Thymus (tissue), 14 donors: ENCODE results near the gene SIKE1. TPM values are rescaled to one million over a fixed set of nuclear protein-coding genes. Genes with fewer than 3 reads are reported as not detected.
"Not testable (repeated sequence)": the region's sequence is repeated elsewhere in the genome, so short reads cannot be mapped to it uniquely, and the experiment has no call there.

ENCODE experiments used
- DNase-seq, 9 donors: peaks; one replicate each; pipeline ENCODE4 v3.0.0-alpha.2; 2013; ENCODE audit warnings: low spot score in 9 of 9, low read depth in 6 of 9, missing footprints in 1 of 9
- H3K27ac ChIP-seq, 2 donors: one replicate each; pipeline ENCODE4 v1.5.1; 2013; ENCODE audit warnings: control low read depth in 1 of 2, low read depth in 1 of 2, low read length in 1 of 2, mild to moderate bottlenecking in 1 of 2, moderate library complexity in 1 of 2
- H3K27me3 ChIP-seq, 2 donors: one replicate each; pipeline ENCODE4 v1.5.1; 2013; ENCODE audit warnings: low read length in 1 of 2; ENCODE audit not compliant: control insufficient read depth in 2 of 2, insufficient read depth in 1 of 2
- H3K36me3 ChIP-seq, 2 donors: one replicate each; pipeline ENCODE4 v1.5.1; 2013; ENCODE audit warnings: low read length in 1 of 2, mild to moderate bottlenecking in 1 of 2, moderate library complexity in 1 of 2; ENCODE audit not compliant: control insufficient read depth in 2 of 2, insufficient read depth in 2 of 2
- H3K4me1 ChIP-seq, 2 donors: one replicate each; pipeline ENCODE4 v1.5.1; 2013; ENCODE audit warnings: low read length in 2 of 2; ENCODE audit not compliant: control insufficient read depth in 2 of 2, insufficient read depth in 2 of 2
- H3K4me3 ChIP-seq, 2 donors: one replicate each; pipeline ENCODE4 v1.5.1; 2013; ENCODE audit warnings: low read length in 2 of 2, control low read depth in 1 of 2, mild to moderate bottlenecking in 1 of 2
- H3K9me3 ChIP-seq, 2 donors: one replicate each; pipeline ENCODE4 v1.5.1; 2013; ENCODE audit warnings: low read length in 1 of 2, mild to moderate bottlenecking in 1 of 2; ENCODE audit not compliant: control insufficient read depth in 2 of 2, insufficient read depth in 1 of 2
- WGBS: extraction: QIAGEN DNeasy Blood & Tissue Kit; methylation state at CpG from one replicate; pipeline ENCODE4 v1.1.7; 2013; 5-methylcytosine and 5-hydroxymethylcytosine counted together
- long read RNA-seq, 10 donors: transcript quantifications; one replicate each; lab custom pipeline, GENCODE V29; 2026
- polyA plus RNA-seq: library from polyadenylated mRNA; stranded (reverse); fragments of 200-250 nt; gene quantifications from one replicate; pipeline ENCODE4 v1.2.3, GENCODE V29; 2013
- total RNA-seq: library from RNA; stranded (reverse); fragments of 120-200 nt; gene quantifications from one replicate; pipeline ENCODE4 v1.2.4, GENCODE V29; 2013
- donor health status: healthy.

SIKE1 gene
- total RNA-seq, result 45.6 TPM
- 26.6 TPM for polyA plus RNA-seq
- long read RNA-seq, donor 1, full-length matches to known transcripts, result 3 of 3 reads
- long read RNA-seq, donor 1, partial matches to known transcripts, result 0 of 3 reads
- long read RNA-seq, donor 1, other reads (novel, unspliced or antisense), result 0 of 3 reads
- long read RNA-seq, donor 2, full-length matches to known transcripts, result 21 of 21 reads
- long read RNA-seq, donor 2, partial matches to known transcripts, result 0 of 21 reads
- long read RNA-seq, donor 2, other reads (novel, unspliced or antisense), result 0 of 21 reads
- long read RNA-seq, donor 3, full-length matches to known transcripts, result 13 of 13 reads
- long read RNA-seq, donor 3, partial matches to known transcripts, result 0 of 13 reads
- long read RNA-seq, donor 3, other reads (novel, unspliced or antisense), result 0 of 13 reads
- long read RNA-seq, donor 4, partial matches to known transcripts, result 0 of 5 reads
- long read RNA-seq, donor 4, other reads (novel, unspliced or antisense), result 0 of 5 reads
- long read RNA-seq, donor 5, full-length matches to known transcripts, result 26 of 26 reads
- long read RNA-seq, donor 5, partial matches to known transcripts, result 0 of 26 reads
- long read RNA-seq, donor 5, other reads (novel, unspliced or antisense), result 0 of 26 reads
- long read RNA-seq, donor 6, full-length matches to known transcripts, result 11 of 11 reads
- long read RNA-seq, donor 6, partial matches to known transcripts, result 0 of 11 reads
- long read RNA-seq, donor 6, other reads (novel, unspliced or antisense), result 0 of 11 reads
- long read RNA-seq, donor 7, full-length matches to known transcripts, result 15 of 15 reads
- long read RNA-seq, donor 7, partial matches to known transcripts, result 0 of 15 reads
- long read RNA-seq, donor 7, other reads (novel, unspliced or antisense), result 0 of 15 reads
- long read RNA-seq, donor 8, full-length matches to known transcripts, result 8 of 8 reads
- long read RNA-seq, donor 8, partial matches to known transcripts, result 0 of 8 reads
- long read RNA-seq, donor 8, other reads (novel, unspliced or antisense), result 0 of 8 reads
- long read RNA-seq, donor 9, partial matches to known transcripts, result 0 of 4 reads
- long read RNA-seq, donor 9, other reads (novel, unspliced or antisense), result 0 of 4 reads
- long read RNA-seq, donor 10, transcript SIKE1-201 (5 exons, 2,190 nt), result major isoform, 10 of 14 reads
- long read RNA-seq, donor 10, partial matches to known transcripts, result 0 of 14 reads
- long read RNA-seq, donor 10, other reads (novel, unspliced or antisense), result 0 of 14 reads

DNA sequence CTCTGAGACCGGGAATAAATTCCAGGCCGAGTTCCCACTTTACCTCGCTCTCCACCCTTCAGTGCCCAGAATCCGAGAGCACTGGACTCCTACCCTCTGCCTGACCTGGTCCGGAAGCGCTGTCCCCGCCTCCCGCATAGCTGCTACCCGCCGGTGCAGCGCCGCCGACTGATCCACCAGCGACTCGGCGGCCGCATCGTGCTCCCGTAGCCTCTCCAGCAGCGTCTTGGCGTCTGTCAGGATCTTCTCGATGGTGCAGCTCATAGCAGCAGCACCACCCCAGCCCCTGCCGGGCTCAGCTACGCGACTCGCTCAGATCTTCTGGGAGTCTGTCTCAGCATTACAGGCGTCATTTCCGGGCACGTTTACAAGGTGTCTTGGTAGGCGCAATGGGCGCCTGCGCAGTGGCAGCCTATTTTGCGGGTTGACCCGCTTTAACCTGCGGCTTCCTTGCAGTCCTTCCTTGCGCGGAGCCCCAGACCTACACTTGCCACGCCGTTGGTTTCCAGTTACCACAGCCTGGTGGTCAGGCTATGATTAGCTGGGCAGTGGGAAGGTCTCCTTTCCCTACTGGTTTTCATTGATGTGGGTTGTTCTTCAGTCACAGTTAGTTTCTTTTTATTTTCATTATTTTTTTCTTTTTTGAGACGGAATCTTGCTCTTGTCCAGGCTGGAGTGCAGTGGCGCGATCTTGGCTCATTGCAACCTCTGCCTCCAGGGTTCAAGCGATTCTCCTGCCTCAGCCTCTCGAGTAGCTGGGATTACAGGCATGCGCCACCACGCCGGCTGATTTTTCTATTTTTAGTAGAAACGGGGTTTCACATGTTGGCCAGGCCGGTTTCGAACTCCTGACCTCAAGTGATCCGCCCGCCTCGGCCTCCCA, at the start of gene SIKE1:
Gene SIKE1, minus strand, starts transcription at position 342 of the 883 bp plus-strand sequence. Its CDS starts 78 bp downstream, at position 264.
- H3K4me3 ChIP-seq, result peak within 1 kb of the TSS; percentile 90 to 98
- peak; percentile 90 to 97 (median 94) for DNase-seq
- H3K4me1 ChIP-seq, result peaks cover 0 to 5% of the 10 kb centered on the region in 2 donors
- 19% methylated on average over 53 of the region's 53 CpGs for WGBS
- H3K27ac ChIP-seq, result peak within 1 kb of the TSS; percentile 94 to 96
- peaks cover 3 to 11% of the 10 kb centered on the region in 2 donors for H3K36me3 ChIP-seq
- H3K27me3 ChIP-seq, result peaks cover 2 to 5% of the 10 kb centered on the region in 2 donors
- peaks cover 0 to 7% of the 10 kb centered on the region in 2 donors for H3K9me3 ChIP-seq

GRCh38 chr1:114830075-114830474, 49.6 kb upstream of the SIKE1 start:
- H3K4me3 ChIP-seq, H3K9me3 ChIP-seq, H3K27ac ChIP-seq, H3K36me3 ChIP-seq, H3K4me1 ChIP-seq, DNase-seq, H3K27me3 ChIP-seq: not testable (repeated sequence)
- WGBS, result 88% methylated on average over 1 of the region's 1 CpG

DNA sequence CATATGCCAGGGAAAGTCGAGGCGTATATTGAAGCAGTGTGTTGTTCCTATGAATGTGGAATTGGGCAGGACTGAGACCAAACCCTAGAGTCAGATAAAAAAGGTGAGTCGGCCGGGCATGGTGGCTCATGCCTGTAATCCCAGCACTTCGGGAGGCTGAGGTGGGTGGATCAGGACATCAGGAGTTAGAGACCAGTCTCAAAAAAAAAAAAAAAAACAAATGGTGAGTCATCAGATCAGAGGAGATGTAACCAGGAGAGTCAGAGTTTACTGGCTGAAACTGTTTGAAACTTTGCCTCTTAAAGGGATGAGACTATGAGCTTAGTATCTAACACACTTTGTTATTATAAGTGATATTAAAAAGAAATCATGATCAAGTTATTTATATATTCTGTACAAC, 47.8 kb upstream of the SIKE1 start:
- H3K27ac ChIP-seq, result no peak overlapping the region
- no peaks in the 10 kb centered on the region for H3K9me3 ChIP-seq
- no peak overlapping the region for H3K4me3 ChIP-seq
- WGBS, result 95% methylated on average over 5 of the region's 5 CpGs
- no peaks in the 10 kb centered on the region for H3K4me1 ChIP-seq
- H3K27me3 ChIP-seq, result no peaks in the 10 kb centered on the region
- H3K36me3 ChIP-seq, result no peaks in the 10 kb centered on the region
- DNase-seq, result no peak

- H3K4me1 ChIP-seq, result no peaks in the 10 kb centered on the region
- no peaks in the 10 kb centered on the region for H3K36me3 ChIP-seq
- H3K27ac ChIP-seq, result no peak overlapping the region
- no peaks in the 10 kb centered on the region for H3K9me3 ChIP-seq
- no peaks in the 10 kb centered on the region for H3K27me3 ChIP-seq
- no peak for DNase-seq
- H3K4me3 ChIP-seq, result no peak overlapping the region
These were observed 41.5 kb upstream of the SIKE1 start for GRCh38 chr1:114821978-114822377.

DNA sequence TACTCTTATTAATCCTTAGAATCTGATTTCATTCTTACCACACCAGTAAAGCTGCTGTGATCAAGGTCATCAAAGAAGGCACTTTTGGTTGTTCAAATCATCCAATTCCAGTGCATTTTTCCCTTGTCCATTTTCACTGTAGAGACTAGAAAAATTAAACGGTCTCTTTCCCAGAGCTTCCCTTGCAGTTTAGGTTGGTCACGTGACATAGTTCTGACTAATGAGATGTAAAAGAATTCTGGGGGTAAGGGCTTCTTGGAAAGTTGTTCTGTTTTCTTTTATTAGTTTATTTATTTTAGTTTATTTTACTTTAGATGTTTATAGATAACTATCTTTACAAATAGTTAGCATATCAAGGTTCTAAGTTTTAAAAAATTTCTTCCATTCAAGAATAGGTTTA, 39.9 kb upstream of the SIKE1 start:
- no peaks in the 10 kb centered on the region for H3K9me3 ChIP-seq
- DNase-seq, result no peak
- H3K36me3 ChIP-seq, result no peaks in the 10 kb centered on the region
- no peak overlapping the region for H3K27ac ChIP-seq
- H3K27me3 ChIP-seq, result no peaks in the 10 kb centered on the region
- WGBS, result 95% methylated on average over 2 of the region's 2 CpGs
- no peaks in the 10 kb centered on the region for H3K4me1 ChIP-seq
- no peak overlapping the region for H3K4me3 ChIP-seq

- Histone ChIP-seq H3K9me3 (no peaks in the 10 kb centered on the region), H3K27me3 (no peaks in the 10 kb centered on the region), H3K27ac (no peak overlapping the region), H3K36me3 (no peaks in the 10 kb centered on the region), H3K4me1 (no peaks in the 10 kb centered on the region), H3K4me3 (no peak overlapping the region)
- DNase-seq, result no peak
- WGBS, result 94% methylated on average over 3 of the region's 3 CpGs
These were observed 39.4 kb upstream of the SIKE1 start for GRCh38 chr1:114819869-114820268.

DNA sequence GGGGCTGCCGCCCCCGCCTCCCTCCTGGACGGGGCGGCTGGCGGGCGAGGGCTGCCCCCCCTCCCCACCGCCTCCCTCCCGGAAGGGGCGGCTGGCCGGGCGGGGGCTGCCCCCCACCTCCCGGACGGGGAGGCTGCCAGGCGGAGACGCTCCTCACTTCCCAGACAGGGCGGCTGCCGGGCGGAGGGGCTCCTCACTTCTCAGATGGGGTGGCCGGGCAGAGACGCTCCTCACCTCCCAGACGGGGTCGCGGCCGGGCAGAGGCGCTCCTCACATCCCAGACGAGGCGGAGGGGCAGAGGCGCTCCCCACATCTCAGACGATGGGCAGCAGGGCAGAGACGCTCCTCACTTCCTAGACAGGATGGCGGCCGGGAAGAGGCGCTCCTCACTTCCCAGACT, 24.0 kb upstream of the SIKE1 start:
- H3K9me3 ChIP-seq, H3K4me1 ChIP-seq, H3K4me3 ChIP-seq, DNase-seq, H3K36me3 ChIP-seq, H3K27ac ChIP-seq, H3K27me3 ChIP-seq: not testable (repeated sequence)
- WGBS, result 96% methylated on average over 29 of the region's 33 CpGs

DNA sequence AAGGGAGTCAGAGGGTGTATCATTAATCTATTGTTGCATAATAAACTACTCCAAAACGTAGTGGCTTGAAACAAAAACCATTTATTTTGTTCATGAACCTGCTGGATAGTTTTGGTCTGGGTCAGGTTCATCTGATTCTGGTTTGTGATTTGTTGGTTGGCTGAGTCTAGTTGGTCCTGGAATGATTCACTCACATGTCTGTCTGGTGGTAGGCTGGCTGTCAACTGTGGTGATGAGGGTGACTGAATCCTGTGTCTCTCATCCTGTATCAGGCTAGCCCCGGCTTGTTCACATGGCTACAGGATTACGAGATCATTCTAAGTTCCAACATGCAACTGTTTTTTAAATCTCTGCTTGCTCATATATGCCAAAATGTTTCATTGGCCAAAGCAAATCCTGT, 22.5 kb upstream of the SIKE1 start:
- no peak for DNase-seq
- H3K36me3 ChIP-seq, result no peaks in the 10 kb centered on the region
- H3K9me3 ChIP-seq, result no peaks in the 10 kb centered on the region
- no peaks in the 10 kb centered on the region for H3K4me1 ChIP-seq
- no peak overlapping the region for H3K27ac ChIP-seq
- no peaks in the 10 kb centered on the region for H3K27me3 ChIP-seq
- no peak overlapping the region for H3K4me3 ChIP-seq
- 82% methylated on average over 3 of the region's 3 CpGs for WGBS
